Nephron (organoid): Measurements from ENCODE around the gene UBR4.

Experiments used
- H3K27ac Mint-ChIP-seq, 3 experiments: 2 replicates each; pipeline ENCODE4 v1.8.0; 2020; ENCODE audit warnings: mixed read lengths in 3 of 3, mild to moderate bottlenecking in 2 of 3, moderate library complexity in 1 of 3
- H3K27me3 Mint-ChIP-seq: 2 replicates; pipeline ENCODE4 v1.8.0; 2021; ENCODE audit warnings: low read depth, mild to moderate bottlenecking, moderate library complexity, mixed read lengths
- H3K36me3 Mint-ChIP-seq: 2 replicates; pipeline ENCODE4 v1.8.0; 2020; ENCODE audit warnings: low read depth, mixed read lengths
- H3K4me1 Mint-ChIP-seq: 2 replicates; pipeline ENCODE4 v1.8.0; 2020; ENCODE audit warnings: mixed read lengths
- H3K4me3 Mint-ChIP-seq, 3 experiments: 2 replicates each; pipeline ENCODE4 v1.8.0; 2020; ENCODE audit warnings: mild to moderate bottlenecking in 3 of 3, mixed read lengths in 3 of 3, moderate library complexity in 2 of 3
- H3K9me3 Mint-ChIP-seq: 2 replicates; pipeline ENCODE4 v1.8.0; 2020; ENCODE audit warnings: mixed read lengths
- CTCF ChIP-seq, 3 experiments: fragments of 200-600 bp; sonication (generic); IDR thresholded peaks; one replicate each; pipeline ENCODE4 v1.5.0; 2021; ENCODE audit warnings: antibody characterized with exemption in 3 of 3; ENCODE audit not compliant: unreplicated experiment in 3 of 3

The UBR4 gene

DNA sequence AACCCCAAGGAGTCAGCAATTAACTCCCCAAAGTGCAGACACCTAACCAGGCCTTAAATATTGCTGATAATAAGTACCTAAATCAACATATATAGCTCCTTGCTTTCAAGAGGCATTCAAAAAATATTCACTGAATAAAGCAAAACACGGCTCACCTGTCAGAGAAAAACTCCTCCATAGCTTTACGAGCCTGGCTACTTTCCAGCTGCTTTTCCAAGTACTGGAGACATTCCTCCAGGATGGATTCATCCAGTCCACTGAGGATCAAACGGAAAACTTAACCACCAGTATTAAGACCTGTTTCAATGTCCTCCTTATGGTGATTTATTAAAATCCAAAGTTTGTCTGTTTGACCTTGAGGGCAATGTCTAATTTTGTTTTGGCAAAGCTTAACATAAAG, 44.6 kb downstream of the UBR4 start:
- Mint-ChIP-seq H3K27me3 (no peaks in the 10 kb centered on the region), H3K4me3 (no peak overlapping the region), H3K27ac (no peak overlapping the region), H3K36me3 (peaks cover 85% of the 10 kb centered on the region), H3K4me1 (no peaks in the 10 kb centered on the region), H3K9me3 (no peaks in the 10 kb centered on the region)
- TF ChIP-seq CTCF (IDR thresholded peaks at IDR 0.05; ENCODE audit: unreplicated experiment in 3 of 3): no peak

DNA sequence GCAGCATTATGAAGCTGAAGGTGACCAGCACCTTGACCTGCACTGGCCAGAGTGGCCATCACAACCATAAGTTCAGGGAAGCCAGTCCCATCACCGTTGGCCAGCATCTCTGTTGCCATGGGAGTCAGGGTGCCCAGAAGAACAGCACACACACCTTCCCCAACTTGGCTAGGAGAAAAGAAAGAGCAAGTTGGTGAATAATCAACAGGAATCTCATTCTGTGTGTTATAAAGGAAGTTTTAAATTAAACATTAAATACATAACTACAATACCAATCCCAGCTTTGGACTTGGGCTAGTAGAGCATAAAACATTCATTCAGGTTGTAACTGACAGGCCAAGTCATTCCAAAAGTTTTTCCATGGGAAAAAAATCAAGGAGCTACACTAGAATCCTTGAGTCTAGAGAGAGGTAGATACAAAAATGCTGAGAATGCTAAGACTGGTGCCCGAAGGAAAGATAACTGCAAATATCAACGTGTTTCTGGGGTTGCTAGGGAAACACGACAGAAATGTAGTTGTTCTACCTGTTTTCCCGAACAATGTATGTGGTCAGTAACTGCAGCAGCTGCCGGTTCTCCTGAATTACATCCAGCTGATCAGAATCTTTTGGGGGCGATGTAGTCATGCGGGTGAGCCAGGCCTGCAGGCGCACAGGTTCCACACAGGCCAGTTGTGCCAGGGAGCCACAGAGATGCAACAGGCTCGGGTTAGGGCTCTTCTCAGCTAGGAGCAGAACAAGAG, 45.6 kb downstream of the UBR4 start:
- H3K27ac Mint-ChIP-seq: no peak overlapping the region
- TF ChIP-seq CTCF (IDR thresholded peaks at IDR 0.05; ENCODE audit: unreplicated experiment in 3 of 3): no peak
- H3K4me3 Mint-ChIP-seq: no peak overlapping the region
- H3K27me3 Mint-ChIP-seq: no peaks in the 10 kb centered on the region
- no peaks in the 10 kb centered on the region for H3K4me1 Mint-ChIP-seq
- peaks cover 90% of the 10 kb centered on the region for H3K36me3 Mint-ChIP-seq
- H3K9me3 Mint-ChIP-seq: no peaks in the 10 kb centered on the region

DNA sequence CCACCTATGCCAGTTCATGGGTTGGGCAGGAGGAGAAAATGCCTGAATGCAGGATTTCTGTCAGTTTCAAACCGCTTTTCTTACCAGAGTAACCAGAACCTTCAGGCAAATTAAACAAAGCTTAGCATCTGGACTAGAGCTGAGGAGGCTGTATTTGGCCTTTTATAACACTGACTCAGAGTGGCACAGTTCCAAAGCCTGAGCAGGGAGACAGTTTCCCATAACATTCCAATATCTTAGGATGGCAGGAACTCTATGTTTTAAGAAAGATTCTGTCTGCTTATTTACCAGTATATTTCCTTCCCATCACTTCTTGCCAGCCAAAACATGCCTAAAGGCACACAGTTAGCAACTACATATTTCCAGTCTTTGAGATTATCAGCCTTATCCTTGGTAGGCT, 46.8 kb downstream of the UBR4 start:
- Mint-ChIP-seq H3K4me3 (no peak overlapping the region), H3K9me3 (no peaks in the 10 kb centered on the region), H3K27ac (no peak overlapping the region), H3K36me3 (peaks cover 88% of the 10 kb centered on the region), H3K27me3 (no peaks in the 10 kb centered on the region), H3K4me1 (no peaks in the 10 kb centered on the region)
- no peak for TF ChIP-seq CTCF (IDR thresholded peaks at IDR 0.05; ENCODE audit: unreplicated experiment in 3 of 3)

DNA sequence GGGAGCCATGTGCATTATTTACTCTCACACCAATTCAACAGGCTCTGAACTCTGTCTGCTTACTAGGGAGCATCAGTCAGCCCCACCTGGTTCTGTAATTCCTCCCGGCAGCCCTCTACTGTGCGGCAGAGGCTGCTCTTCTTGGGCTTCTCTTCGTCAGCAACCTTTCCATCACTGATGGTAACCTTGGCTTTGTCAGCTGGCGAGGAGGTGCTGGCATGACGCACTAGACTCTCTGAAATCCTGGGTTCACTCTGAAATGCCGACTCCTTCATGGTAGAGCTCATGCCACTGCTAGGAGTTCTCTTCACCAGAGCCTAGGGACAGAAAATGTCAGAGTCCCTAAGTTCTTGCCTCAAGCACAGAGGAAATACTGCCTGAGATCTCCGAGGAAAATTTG, 49.2 kb downstream of the UBR4 start:
- H3K9me3 Mint-ChIP-seq: no peaks in the 10 kb centered on the region
- no peak overlapping the region for H3K27ac Mint-ChIP-seq
- H3K4me3 Mint-ChIP-seq: no peak overlapping the region
- H3K27me3 Mint-ChIP-seq: no peaks in the 10 kb centered on the region
- H3K4me1 Mint-ChIP-seq: no peaks in the 10 kb centered on the region
- peaks cover 87% of the 10 kb centered on the region for H3K36me3 Mint-ChIP-seq
- no peak for TF ChIP-seq CTCF (IDR thresholded peaks at IDR 0.05; ENCODE audit: unreplicated experiment in 3 of 3)

DNA sequence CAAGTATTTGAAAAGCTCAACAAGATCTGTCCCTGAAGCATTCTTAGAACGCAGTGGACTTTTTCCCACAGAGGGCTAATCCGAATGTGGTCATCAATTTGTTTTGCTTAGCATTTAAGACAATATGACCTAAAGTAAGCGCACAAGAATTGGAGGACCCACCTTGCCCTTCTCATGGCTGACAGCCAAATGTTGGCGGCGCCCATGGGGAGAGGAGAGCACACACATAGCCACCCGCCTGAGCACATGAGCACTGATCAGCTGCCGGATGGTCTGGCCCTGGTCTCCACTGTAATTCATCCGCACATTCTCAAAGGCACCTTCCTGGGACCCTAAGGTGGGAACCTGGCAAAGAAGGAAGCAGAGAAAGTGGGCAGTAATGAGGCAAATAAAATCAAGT, 52.4 kb downstream of the UBR4 start:
- Mint-ChIP-seq H3K27ac (no peak overlapping the region), H3K36me3 (peaks cover 89% of the 10 kb centered on the region)

More for the DNA sequence above, 52.4 kb downstream of the UBR4 start:
- no peaks in the 10 kb centered on the region for H3K27me3 Mint-ChIP-seq
- no peaks in the 10 kb centered on the region for H3K9me3 Mint-ChIP-seq
- TF ChIP-seq CTCF (IDR thresholded peaks at IDR 0.05; ENCODE audit: unreplicated experiment in 3 of 3): no peak
- no peaks in the 10 kb centered on the region for H3K4me1 Mint-ChIP-seq
- H3K4me3 Mint-ChIP-seq: no peak overlapping the region
